Thyroid gland (tissue), 4 donors: ENCODE data around the gene GPC1. TPM values are rescaled to one million over a fixed set of nuclear protein-coding genes. Genes with fewer than 3 reads are reported as not detected.

Source experiments
- DNase-seq, 2 donors: peaks; one replicate each; pipeline ENCODE4 v3.0.0-alpha.2; 2019
- H3K27ac ChIP-seq, 3 donors: fragments of 200-600 bp; sonication (generic); 1 replicate in 2 of 3; 2 replicates in 1 of 3; pipeline ENCODE4 v1.5.1; 2016 to 2019; ENCODE audit warnings: mild to moderate bottlenecking in 1 of 3, moderate library complexity in 1 of 3
- H3K27me3 ChIP-seq: fragments of 200-600 bp; sonication (generic); one replicate; pipeline ENCODE4 v1.5.1; 2019
- H3K36me3 ChIP-seq, 2 donors: fragments of 200-600 bp; sonication (generic); one replicate each; pipeline ENCODE4 v1.5.1; 2016 to 2019
- H3K4me1 ChIP-seq, 2 donors: fragments of 200-600 bp; sonication (generic); one replicate each; pipeline ENCODE4 v1.5.1; 2017 to 2019
- H3K4me3 ChIP-seq, 3 donors: fragments of 200-600 bp; sonication (generic); replicated peaks in 1 of 3; 1 replicate in 2 of 3; 2 replicates in 1 of 3; pipeline ENCODE4 v1.5.1; 2016; ENCODE audit warnings: mild to moderate bottlenecking in 1 of 3
- H3K9me3 ChIP-seq: fragments of 200-600 bp; sonication (generic); one replicate; pipeline ENCODE4 v1.5.1; 2017
- POLR2A ChIP-seq, 2 donors: fragments of 450-650 bp; IDR thresholded peaks; one replicate each; pipeline ENCODE4 v1.6.1; 2017; ENCODE audit warnings: antibody characterized with exemption in 2 of 2, mild to moderate bottlenecking in 2 of 2, moderate library complexity in 1 of 2
- WGBS, 2 donors: methylation state at CpG; one replicate each; pipeline ENCODE4 v1.1.5; 2017; 5-methylcytosine and 5-hydroxymethylcytosine counted together
- intact Hi-C: fragments of 100-400 bp; cut with DNase I; formaldehyde crosslinking; loops from one replicate; pipeline ENCODE4 v1.15.1; 2023
- total RNA-seq, 4 donors: library from RNA; depleted of rRNA; stranded (reverse); fragments of >200 nt; gene quantifications; one replicate each; pipeline ENCODE4 v1.2.3, GENCODE V29; 2016
- TF ChIP-seq, protein P1 (sequence below), 6 experiments: fragments of 200-600 bp in 3 of 6; fragments of 450-650 bp in 3 of 6; sonication (generic) in 3 of 6; IDR thresholded peaks; one replicate each; pipeline ENCODE4 v1.5.1; 2016 to 2019; ENCODE audit warnings: antibody characterized with exemption in 6 of 6, mild to moderate bottlenecking in 2 of 6, inconsistent platforms in 1 of 6, moderate library complexity in 1 of 6

The GPC1 gene
- total RNA-seq, 4 donors from 2014 or later = 14.1 to 35.5 (median 26.8) TPM

DNA sequence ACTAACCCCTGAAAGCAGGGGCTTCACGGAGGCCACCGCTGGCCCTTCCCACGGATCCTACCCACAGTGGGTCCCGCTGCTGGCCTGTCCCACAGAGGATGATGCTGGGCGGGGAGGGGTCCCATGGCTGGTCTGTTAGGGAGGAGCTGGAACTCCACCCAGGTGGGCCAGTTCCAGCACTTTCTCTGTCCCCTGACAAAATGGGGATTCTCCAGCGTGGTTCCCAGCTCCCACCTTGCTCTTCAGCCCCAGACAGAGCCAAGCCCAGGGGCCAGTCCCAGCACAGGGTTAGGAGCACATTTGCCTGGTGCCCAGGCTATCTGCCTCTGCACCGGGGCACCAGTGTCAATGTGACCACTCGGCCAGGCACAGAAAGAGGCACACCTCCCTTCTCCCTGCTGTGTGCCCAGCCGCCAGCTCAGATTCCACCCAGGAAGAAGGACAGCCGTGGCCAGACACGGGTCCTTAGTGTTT lies 72.4 kb downstream of the GPC1 start:
- intact Hi-C loops = loop anchor here (10.0 kb wide), 1 partner anchor 197 kb away; no protein-coding TSS in a partner anchor
- H3K9me3 ChIP-seq = no peaks in the 10 kb centered on the region
- 90 to 92% methylated on average over 2 to 11 of the region's 11 CpGs for WGBS, 2 donors

DNA sequence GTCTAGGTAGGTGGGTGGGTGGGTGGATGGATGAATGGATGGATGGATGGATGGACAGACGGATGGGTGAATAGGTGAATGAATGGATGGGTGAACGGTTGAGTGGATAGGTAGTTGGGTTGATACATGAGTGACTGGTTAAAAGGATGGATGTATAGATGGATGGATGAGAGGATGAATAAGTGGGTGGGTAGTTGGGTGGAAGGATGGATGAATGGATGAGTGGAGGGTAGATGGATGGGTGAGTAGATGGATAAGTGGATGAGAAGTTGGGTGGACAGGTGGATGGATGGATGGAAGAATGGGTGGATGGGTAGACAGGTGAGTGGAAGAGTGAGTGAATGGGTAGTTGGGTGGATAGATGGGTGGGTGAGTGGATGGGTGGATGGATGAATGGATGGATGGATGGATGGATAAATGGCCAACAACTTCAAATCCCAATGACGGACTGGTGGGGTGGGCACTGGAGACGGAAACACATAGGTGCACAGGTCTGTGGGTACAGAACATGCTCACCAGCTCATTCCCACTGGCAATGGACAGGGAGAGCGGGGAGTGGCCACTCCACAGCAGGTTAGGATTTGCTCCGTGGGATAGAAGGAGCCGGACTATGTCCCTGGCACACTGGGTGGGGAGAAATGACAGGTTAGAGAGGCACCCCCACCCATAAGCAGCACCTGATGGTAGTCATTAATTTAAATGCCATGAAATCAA lies 73.5 kb downstream of the GPC1 start:
- DNase-seq = no peak
- Histone ChIP-seq H3K4me1 (no peaks in the 10 kb centered on the region), H3K4me3 (no peak overlapping the region), H3K9me3 (no peaks in the 10 kb centered on the region), H3K27ac (no peak overlapping the region), H3K36me3 (peaks cover 0 to 4% of the 10 kb centered on the region in 2 donors), H3K27me3 (no peaks in the 10 kb centered on the region)
- 95 to 96% methylated on average over 7 of the region's 7 CpGs for WGBS, 2 donors
- intact Hi-C loops = loop anchor here (10.0 kb wide), 1 partner anchor 196 kb away; no protein-coding TSS in a partner anchor
- TF ChIP-seq, protein P1, sequence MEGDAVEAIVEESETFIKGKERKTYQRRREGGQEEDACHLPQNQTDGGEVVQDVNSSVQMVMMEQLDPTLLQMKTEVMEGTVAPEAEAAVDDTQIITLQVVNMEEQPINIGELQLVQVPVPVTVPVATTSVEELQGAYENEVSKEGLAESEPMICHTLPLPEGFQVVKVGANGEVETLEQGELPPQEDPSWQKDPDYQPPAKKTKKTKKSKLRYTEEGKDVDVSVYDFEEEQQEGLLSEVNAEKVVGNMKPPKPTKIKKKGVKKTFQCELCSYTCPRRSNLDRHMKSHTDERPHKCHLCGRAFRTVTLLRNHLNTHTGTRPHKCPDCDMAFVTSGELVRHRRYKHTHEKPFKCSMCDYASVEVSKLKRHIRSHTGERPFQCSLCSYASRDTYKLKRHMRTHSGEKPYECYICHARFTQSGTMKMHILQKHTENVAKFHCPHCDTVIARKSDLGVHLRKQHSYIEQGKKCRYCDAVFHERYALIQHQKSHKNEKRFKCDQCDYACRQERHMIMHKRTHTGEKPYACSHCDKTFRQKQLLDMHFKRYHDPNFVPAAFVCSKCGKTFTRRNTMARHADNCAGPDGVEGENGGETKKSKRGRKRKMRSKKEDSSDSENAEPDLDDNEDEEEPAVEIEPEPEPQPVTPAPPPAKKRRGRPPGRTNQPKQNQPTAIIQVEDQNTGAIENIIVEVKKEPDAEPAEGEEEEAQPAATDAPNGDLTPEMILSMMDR (IDR thresholded peaks at IDR 0.05) = no peak
- no peak for TF ChIP-seq POLR2A (IDR thresholded peaks at IDR 0.05)

More for the DNA sequence above, 72.4 kb downstream of the GPC1 start:
- Histone ChIP-seq H3K4me3 (no peak overlapping the region), H3K27ac (no peak overlapping the region), H3K4me1 (no peaks in the 10 kb centered on the region), H3K36me3 (peaks cover 0 to 4% of the 10 kb centered on the region in 2 donors), H3K27me3 (no peaks in the 10 kb centered on the region)
- no peak for TF ChIP-seq POLR2A (IDR thresholded peaks at IDR 0.05)
- TF ChIP-seq, protein P1 (IDR thresholded peaks at IDR 0.05) = no peak
- DNase-seq = no peak

DNA sequence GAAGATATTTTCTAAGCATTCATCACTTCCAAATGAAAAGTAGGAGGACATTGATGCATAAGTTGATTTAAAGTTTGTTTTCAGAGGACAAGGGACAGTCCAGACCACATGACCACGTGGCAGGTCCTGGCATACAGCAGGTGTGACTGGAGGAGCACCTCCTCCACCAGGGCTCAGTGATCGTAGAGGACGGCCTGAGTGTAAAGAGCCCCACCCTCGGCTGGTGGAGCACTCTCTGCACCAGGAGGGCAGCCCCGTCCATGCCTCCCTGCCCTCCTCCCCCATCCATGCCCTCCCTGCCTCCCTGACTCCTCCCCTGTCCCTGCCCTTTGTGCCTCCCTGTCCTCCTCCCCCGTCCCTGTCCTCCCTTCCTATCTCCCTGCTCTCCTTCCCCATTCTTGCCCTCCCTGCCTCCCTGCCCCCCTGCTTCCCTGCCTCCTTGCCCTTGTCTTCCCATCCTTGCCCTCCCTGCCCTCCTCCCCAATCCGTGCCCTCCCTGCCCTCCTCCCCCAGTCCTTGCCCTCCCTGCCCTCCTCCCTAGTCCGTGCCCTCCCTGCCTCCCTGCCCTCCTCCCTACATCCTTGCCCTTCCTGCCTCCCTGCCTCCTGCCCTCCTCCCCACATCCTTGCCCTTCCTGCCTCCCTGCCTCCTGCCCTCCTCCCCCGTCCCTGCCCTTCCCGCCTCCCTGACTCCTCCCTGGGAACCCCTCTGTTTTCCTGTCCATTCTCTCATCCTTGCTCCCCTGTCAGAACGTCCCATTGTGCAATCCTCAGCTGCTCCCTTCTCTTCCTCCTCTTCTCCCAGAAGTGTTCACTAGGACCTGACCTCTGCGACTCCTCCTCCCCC lies 74.4 kb downstream of the GPC1 start:
- TF ChIP-seq, protein P1 (IDR thresholded peaks at IDR 0.05) = no peak
- TF ChIP-seq POLR2A (IDR thresholded peaks at IDR 0.05) = no peak
- Histone ChIP-seq H3K4me3 (no peak overlapping the region), H3K4me1 (no peaks in the 10 kb centered on the region), H3K27me3 (no peaks in the 10 kb centered on the region), H3K36me3 (peaks cover 0 to 4% of the 10 kb centered on the region in 2 donors), H3K27ac (no peak overlapping the region), H3K9me3 (no peaks in the 10 kb centered on the region)
- no peak for DNase-seq
- 68 to 70% methylated on average over 12 of the region's 12 CpGs for WGBS, 2 donors
- intact Hi-C loops = loop anchor here (10.0 kb wide), 1 partner anchor 195 kb away; no protein-coding TSS in a partner anchor

DNA sequence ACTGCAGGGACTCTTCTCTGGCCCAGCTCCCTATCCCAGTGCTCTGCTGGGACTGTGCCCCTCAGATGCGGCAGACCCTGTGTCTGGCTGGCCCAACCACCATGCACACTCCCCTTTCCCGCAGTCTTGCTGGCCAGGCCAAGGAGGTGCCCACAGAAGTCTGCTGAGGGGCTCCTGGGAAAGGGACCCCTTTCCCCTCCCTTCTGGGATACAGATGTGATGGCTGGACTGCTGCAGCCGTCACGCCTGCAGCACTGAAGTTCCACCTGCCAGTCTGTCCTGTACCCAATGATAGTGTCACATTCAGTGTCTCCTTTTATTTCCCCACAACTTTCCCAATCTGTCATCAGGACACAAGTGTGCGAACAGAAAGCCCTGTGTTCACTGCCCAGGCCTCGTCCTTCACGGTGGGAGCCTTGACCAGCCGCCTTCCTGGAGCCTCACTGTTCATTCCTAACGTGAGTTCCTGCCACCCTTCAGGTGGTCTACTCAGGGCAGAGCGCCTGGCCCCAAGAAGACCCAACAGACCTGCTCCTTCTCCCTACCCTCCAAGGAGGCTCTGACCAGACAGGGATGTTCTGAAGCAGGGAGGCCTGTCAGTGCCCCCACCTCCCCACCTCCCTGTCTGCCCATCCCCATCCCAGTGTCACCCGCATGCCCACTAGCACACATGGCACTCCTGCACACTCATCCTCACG lies 75.2 kb downstream of the GPC1 start:
- H3K4me3 ChIP-seq = no peak overlapping the region
- H3K27me3 ChIP-seq = no peaks in the 10 kb centered on the region
- no peak for TF ChIP-seq POLR2A (IDR thresholded peaks at IDR 0.05)
- TF ChIP-seq, protein P1 (IDR thresholded peaks at IDR 0.05) = no peak
- WGBS, 2 donors = 88 to 89% methylated on average over 12 of the region's 12 CpGs
- DNase-seq = no peak
- no peaks in the 10 kb centered on the region for H3K4me1 ChIP-seq
- no peaks in the 10 kb centered on the region for H3K9me3 ChIP-seq
- H3K27ac ChIP-seq = no peak overlapping the region
- intact Hi-C loops = no loop called here
- H3K36me3 ChIP-seq = peaks cover 0 to 4% of the 10 kb centered on the region in 2 donors
